WI38 (cell line): ENCODE measurements around the gene PTPRK.

ENCODE experiments used
- H3K4me3 ChIP-seq: 2 replicates; pipeline ENCODE4 v1.5.1; 2011; ENCODE audit warnings: low read depth, mild to moderate bottlenecking, control low read depth, low read length
- CTCF ChIP-seq: IDR thresholded peaks from 2 replicates; pipeline ENCODE4 v1.5.1; 2012; ENCODE audit warnings: low read depth, mild to moderate bottlenecking, control low read depth, low read length

PTPRK gene

GRCh38 chr6:128541261-128541660, 20.9 kb upstream of the PTPRK start:
- no peak for TF ChIP-seq CTCF
- no peak overlapping the region for H3K4me3 ChIP-seq

- H3K4me3 ChIP-seq, result no peak overlapping the region
- no peak for TF ChIP-seq CTCF
These were observed 18.4 kb upstream of the PTPRK start for GRCh38 chr6:128538763-128539162.

GRCh38 chr6:128532827-128533226, 12.4 kb upstream of the PTPRK start:
- TF ChIP-seq CTCF, result no peak
- H3K4me3 ChIP-seq, result no peak overlapping the region

- TF ChIP-seq CTCF, result no peak
- no peak overlapping the region for H3K4me3 ChIP-seq
These were observed 11.7 kb upstream of the PTPRK start for GRCh38 chr6:128532136-128532535.

GRCh38 chr6:128531696-128532095, 11.3 kb upstream of the PTPRK start:
- TF ChIP-seq CTCF, result no peak
- no peak overlapping the region for H3K4me3 ChIP-seq

- TF ChIP-seq CTCF, result no peak
- H3K4me3 ChIP-seq, result no peak overlapping the region
These were observed 7.8 kb upstream of the PTPRK start for GRCh38 chr6:128528241-128528640.

GRCh38 chr6:128527375-128527774, 7.0 kb upstream of the PTPRK start:
- no peak overlapping the region for H3K4me3 ChIP-seq
- no peak for TF ChIP-seq CTCF
